ENCODE measurements around the gene CENPN.

CENPN gene

DNA sequence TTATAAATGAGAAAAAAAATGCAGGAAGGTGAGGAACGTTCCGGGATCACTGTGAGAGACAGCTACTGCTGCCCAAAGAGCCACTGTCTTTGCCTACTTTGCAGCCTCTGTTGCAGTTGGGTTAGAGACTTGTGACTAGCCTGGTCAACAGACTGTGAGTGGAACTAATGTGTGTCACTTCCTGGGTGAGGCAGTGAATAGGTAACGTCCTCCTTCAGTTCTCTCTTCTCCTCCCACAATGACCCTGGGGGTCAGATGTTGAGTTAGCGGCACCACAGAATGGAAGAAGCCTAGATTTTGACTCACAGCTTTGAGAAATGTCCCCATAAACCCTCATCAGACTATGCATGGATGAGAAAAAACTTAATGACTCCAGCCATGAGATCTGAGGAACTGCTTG is 64.8 kb downstream of the CENPN start:
- TF ChIP-seq, protein P1, sequence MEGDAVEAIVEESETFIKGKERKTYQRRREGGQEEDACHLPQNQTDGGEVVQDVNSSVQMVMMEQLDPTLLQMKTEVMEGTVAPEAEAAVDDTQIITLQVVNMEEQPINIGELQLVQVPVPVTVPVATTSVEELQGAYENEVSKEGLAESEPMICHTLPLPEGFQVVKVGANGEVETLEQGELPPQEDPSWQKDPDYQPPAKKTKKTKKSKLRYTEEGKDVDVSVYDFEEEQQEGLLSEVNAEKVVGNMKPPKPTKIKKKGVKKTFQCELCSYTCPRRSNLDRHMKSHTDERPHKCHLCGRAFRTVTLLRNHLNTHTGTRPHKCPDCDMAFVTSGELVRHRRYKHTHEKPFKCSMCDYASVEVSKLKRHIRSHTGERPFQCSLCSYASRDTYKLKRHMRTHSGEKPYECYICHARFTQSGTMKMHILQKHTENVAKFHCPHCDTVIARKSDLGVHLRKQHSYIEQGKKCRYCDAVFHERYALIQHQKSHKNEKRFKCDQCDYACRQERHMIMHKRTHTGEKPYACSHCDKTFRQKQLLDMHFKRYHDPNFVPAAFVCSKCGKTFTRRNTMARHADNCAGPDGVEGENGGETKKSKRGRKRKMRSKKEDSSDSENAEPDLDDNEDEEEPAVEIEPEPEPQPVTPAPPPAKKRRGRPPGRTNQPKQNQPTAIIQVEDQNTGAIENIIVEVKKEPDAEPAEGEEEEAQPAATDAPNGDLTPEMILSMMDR (IDR thresholded peaks at IDR 0.05; ENCODE audit: low read length), result no peak
- TF ChIP-seq EZH2phosphoT487 (IDR thresholded peaks at IDR 0.05; ENCODE audit: low read length), result no peak
- no peak for TF ChIP-seq EZH2 (optimal IDR thresholded peaks at IDR 0.05; ENCODE audit: low read depth, low read length)
- DNase-seq, result no peak
- no peak overlapping the region for H3K27ac ChIP-seq (ENCODE audit: low read length)
- no peaks in the 10 kb centered on the region for H3K9me3 ChIP-seq (replicated peaks; ENCODE audit: insufficient read depth, low read length)
- H3K4me1 ChIP-seq (ENCODE audit: low read length), result no peaks in the 10 kb centered on the region
- no peak overlapping the region for H2AFZ ChIP-seq (ENCODE audit: low read length)
- H3K36me3 ChIP-seq (replicated peaks; ENCODE audit: insufficient read depth, low read length), result no peaks in the 10 kb centered on the region
- H3K79me2 ChIP-seq (ENCODE audit: low read length), result no peaks in the 10 kb centered on the region
- no peak overlapping the region for H3K4me3 ChIP-seq (ENCODE audit: low read length)
- H3K9me2 ChIP-seq (replicated peaks; ENCODE audit: insufficient read depth, low read length), result no peaks in the 10 kb centered on the region
- H4K20me1 ChIP-seq (ENCODE audit: insufficient read depth, low read length), result no peaks in the 10 kb centered on the region
- no peak overlapping the region for H3K4me2 ChIP-seq (ENCODE audit: low read depth, low read length)
- no peak overlapping the region for H3K9ac ChIP-seq (ENCODE audit: low read length)
- H3F3A ChIP-seq (ENCODE audit: insufficient read depth, low read length), result no peaks in the 10 kb centered on the region
- H3K27me3 ChIP-seq (replicated peaks; ENCODE audit: insufficient read depth, low read length), result no peaks in the 10 kb centered on the region

- Histone ChIP-seq H3F3A (ENCODE audit: insufficient read depth, low read length) (no peaks in the 10 kb centered on the region), H3K27me3 (replicated peaks; ENCODE audit: insufficient read depth, low read length) (no peaks in the 10 kb centered on the region), H3K9me3 (replicated peaks; ENCODE audit: insufficient read depth, low read length) (no peaks in the 10 kb centered on the region), H2AFZ (ENCODE audit: low read length) (no peak overlapping the region), H3K4me1 (ENCODE audit: low read length) (no peaks in the 10 kb centered on the region), H4K20me1 (ENCODE audit: insufficient read depth, low read length) (no peaks in the 10 kb centered on the region), H3K9me2 (replicated peaks; ENCODE audit: insufficient read depth, low read length) (no peaks in the 10 kb centered on the region), H3K27ac (ENCODE audit: low read length) (no peak overlapping the region), H3K4me3 (ENCODE audit: low read length) (no peak overlapping the region), H3K79me2 (ENCODE audit: low read length) (no peaks in the 10 kb centered on the region), H3K4me2 (ENCODE audit: low read depth, low read length) (no peak overlapping the region), H3K36me3 (replicated peaks; ENCODE audit: insufficient read depth, low read length) (no peaks in the 10 kb centered on the region), H3K9ac (ENCODE audit: low read length) (no peak overlapping the region)
- no peak for DNase-seq
- TF ChIP-seq EZH2phosphoT487 (IDR thresholded peaks at IDR 0.05; ENCODE audit: low read length) (no peak), EZH2 (optimal IDR thresholded peaks at IDR 0.05; ENCODE audit: low read depth, low read length) (no peak)
- TF ChIP-seq, protein P1 (IDR thresholded peaks at IDR 0.05; ENCODE audit: low read length), result no peak
These were observed 66.7 kb downstream of the CENPN start for GRCh38 chr16:81073560-81074330.

- Histone ChIP-seq H3F3A (ENCODE audit: insufficient read depth, low read length) (no peaks in the 10 kb centered on the region), H2AFZ (ENCODE audit: low read length) (peak overlapping the region; percentile 83), H3K27ac (ENCODE audit: low read length) (peak overlapping the region; percentile 61; the same call in 1 of the 2 replicates), H3K9me3 (replicated peaks; ENCODE audit: insufficient read depth, low read length) (no peaks in the 10 kb centered on the region), H3K27me3 (replicated peaks; ENCODE audit: insufficient read depth, low read length) (no peaks in the 10 kb centered on the region), H4K20me1 (ENCODE audit: insufficient read depth, low read length) (no peaks in the 10 kb centered on the region), H3K4me2 (ENCODE audit: low read depth, low read length) (peak overlapping the region; percentile 56), H3K9me2 (replicated peaks; ENCODE audit: insufficient read depth, low read length) (no peaks in the 10 kb centered on the region), H3K9ac (ENCODE audit: low read length) (peak overlapping the region; percentile 77; the same call in 1 of the 2 replicates), H3K79me2 (ENCODE audit: low read length) (no peaks in the 10 kb centered on the region), H3K4me1 (ENCODE audit: low read length) (no peaks in the 10 kb centered on the region), H3K36me3 (replicated peaks; ENCODE audit: insufficient read depth, low read length) (no peaks in the 10 kb centered on the region), H3K4me3 (ENCODE audit: low read length) (peak overlapping the region; percentile 74)
- TF ChIP-seq, protein P1 (IDR thresholded peaks at IDR 0.05; ENCODE audit: low read length), result no peak
- TF ChIP-seq EZH2 (optimal IDR thresholded peaks at IDR 0.05; ENCODE audit: low read depth, low read length) (no peak), EZH2phosphoT487 (IDR thresholded peaks at IDR 0.05; ENCODE audit: low read length) (no peak)
- peak; percentile 55 for DNase-seq
These were observed 69.6 kb downstream of the CENPN start for GRCh38 chr16:81076566-81077075.
